ENCODE measurements around the gene WNT8A.

Gene WNT8A

DNA sequence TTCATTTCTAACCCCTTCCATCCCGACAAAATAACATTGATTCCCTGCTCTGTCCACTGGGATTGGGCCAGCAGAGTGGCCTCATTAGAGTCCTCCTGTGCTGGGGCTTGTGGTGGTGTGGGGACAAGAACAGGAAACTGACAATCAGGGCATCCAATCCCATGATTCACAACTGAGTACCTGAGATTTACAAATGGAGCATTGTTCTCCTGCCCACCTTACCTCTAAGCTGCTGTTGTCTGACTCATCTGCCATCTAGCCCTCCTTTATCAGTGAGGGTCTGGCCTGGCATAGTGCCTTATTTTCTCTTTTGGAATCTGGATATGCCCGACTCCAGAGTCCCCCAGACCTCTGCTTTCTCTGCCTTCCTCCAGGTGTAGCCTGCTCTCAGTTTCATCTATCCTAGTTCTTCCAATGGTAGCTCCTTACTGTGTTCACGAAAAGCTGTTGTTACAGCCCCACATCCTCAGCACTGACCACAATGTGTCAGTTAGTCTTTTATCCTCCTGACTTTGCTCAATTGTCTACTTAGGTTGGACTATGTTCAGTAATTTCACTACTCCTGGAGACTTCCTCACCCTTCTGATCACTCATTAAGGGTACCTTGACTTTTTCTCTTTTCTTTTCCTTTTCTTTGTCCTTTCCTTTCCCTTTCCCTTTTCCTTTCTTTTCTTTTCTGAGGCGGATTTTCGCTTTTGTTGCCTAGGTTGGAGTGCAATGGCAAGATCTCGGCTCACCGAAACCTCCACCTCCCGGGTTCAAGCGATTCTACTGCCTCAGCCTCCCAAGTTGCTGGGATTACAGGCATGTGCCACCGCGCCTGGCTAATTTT, 13.4 kb downstream of the WNT8A start:
- no peak for DNase-seq (ENCODE audit: low read depth in 1 of 2, low spot score in 1 of 2)
- no peak for TF ChIP-seq JUND (IDR thresholded peaks at IDR 0.05; ENCODE audit: low read depth)

DNA sequence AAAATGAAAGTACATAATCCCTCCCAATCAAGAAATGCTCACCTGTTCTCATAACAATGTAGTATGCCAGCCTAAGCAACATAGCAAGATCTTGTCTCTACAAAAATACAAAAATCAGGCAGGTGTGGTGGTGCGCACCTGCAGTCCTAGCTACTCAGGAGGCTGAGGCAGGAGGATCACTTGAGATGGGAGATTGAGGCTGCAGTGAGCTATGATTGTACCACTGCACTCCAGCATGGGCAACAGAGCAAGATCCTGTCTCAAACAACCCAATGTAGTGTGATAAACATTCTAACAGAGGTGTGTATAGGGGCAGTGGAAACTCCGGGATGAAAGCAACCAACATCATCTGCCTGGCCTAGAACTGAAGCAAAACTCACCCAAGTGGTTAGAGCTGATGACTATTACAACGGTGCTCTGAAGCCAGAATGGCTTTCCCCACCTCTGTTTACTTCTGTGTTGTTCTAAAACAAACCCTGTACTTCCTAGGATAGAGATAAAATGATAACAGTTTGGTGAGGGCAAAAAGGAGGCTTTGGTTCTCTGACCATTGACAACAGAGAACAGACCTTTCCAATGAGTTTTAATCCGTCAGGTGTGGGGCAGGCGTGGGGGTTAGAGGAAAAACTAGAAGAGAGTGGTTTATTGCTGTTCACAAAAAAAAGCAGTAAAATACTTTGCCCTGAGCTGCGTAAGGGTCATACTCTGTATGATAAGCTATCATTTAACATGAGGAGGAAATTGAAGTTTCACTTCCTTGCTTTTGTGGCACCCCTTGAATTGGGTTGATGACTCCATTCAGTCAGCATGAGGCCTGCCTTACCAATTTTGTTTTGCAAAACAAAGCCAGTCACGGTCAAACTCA, 18.9 kb downstream of the WNT8A start:
- in situ Hi-C loops (cut with HindIII; ENCODE audit: low pct_unique_long_range_greater_than_20kb, low sequenced_read_pairs) = no loop called here
- no peak for DNase-seq (ENCODE audit: low read depth in 1 of 2, low spot score in 1 of 2)
- TF ChIP-seq JUND (IDR thresholded peaks at IDR 0.05; ENCODE audit: low read depth) = no peak

More for the DNA sequence above, 13.4 kb downstream of the WNT8A start:
- in situ Hi-C loops (cut with HindIII; ENCODE audit: low pct_unique_long_range_greater_than_20kb, low sequenced_read_pairs) = no loop called here

DNA sequence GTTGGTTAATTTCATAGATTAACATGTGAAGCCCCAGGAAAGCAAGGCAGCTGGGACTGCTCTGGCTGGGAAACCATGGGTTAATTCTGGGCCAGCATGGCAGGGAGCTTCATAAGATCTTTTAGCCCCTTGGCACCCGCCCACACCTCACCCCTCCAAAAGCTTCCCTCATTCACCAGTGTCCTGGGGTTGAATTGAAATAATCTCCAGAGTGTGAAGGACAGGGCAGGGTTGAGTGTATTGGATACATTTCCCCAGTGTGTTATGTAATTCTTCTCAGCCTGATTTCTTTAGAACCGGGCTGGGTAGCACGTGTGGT, 19.4 kb downstream of the WNT8A start:
- DNase-seq (ENCODE audit: low read depth in 1 of 2, low spot score in 1 of 2) = no peak
- no peak for TF ChIP-seq JUND (IDR thresholded peaks at IDR 0.05; ENCODE audit: low read depth)
- in situ Hi-C loops (cut with HindIII; ENCODE audit: low pct_unique_long_range_greater_than_20kb, low sequenced_read_pairs) = no loop called here

- in situ Hi-C loops (cut with HindIII; ENCODE audit: low pct_unique_long_range_greater_than_20kb, low sequenced_read_pairs) = no loop called here
- no peak for DNase-seq (ENCODE audit: low read depth in 1 of 2, low spot score in 1 of 2)
- TF ChIP-seq JUND (IDR thresholded peaks at IDR 0.05; ENCODE audit: low read depth) = no peak
Measured at GRCh38 chr5:138105709-138106108, 21.9 kb downstream of the WNT8A start.

GRCh38 chr5:138107213-138107612, 23.4 kb downstream of the WNT8A start:
- no peak for DNase-seq (ENCODE audit: low read depth in 1 of 2, low spot score in 1 of 2)
- in situ Hi-C loops (cut with HindIII; ENCODE audit: low pct_unique_long_range_greater_than_20kb, low sequenced_read_pairs) = no loop called here
- TF ChIP-seq JUND (IDR thresholded peaks at IDR 0.05; ENCODE audit: low read depth) = no peak

DNA sequence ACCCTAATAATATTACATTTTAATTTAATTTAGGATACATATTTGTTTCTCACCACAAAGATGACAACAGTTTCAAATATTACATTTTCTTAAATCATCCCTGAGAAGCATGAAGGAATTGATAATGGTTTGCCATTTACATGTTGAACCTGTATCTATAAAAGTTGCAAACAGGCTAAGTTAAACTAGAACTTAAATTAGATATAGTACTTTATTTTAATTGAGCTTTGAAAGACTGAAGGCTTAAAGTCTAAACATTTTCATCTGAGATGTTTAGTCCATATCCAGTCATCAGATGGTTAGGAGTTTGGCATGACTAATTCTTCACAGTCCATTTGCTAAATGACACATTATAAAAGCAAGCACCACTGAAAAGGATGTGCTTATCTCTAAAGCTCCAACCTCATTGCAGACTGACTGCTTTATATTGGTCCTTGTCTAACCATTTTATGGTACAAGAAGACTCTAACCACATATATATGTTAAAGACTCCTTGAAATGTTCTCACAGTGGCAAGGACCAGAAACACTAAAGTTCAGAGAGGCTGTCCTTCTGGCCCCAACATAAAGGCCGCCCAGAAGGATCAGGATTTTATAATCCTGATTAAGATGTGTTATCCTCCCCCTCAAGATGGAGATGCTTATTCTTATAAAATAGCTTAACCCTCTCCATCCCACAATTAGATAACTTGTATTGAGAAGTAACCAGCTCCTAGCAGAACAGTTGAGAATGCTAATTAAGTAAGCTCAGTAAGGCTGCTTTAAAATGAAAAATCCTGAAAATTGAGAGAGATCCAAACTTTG, 25.8 kb downstream of the WNT8A start:
- DNase-seq (ENCODE audit: low read depth in 1 of 2, low spot score in 1 of 2) = no peak
- no peak for TF ChIP-seq JUND (IDR thresholded peaks at IDR 0.05; ENCODE audit: low read depth)
- in situ Hi-C loops (cut with HindIII; ENCODE audit: low pct_unique_long_range_greater_than_20kb, low sequenced_read_pairs) = no loop called here

- TF ChIP-seq JUND (IDR thresholded peaks at IDR 0.05; ENCODE audit: low read depth) = no peak
- no peak for DNase-seq (ENCODE audit: low read depth in 1 of 2, low spot score in 1 of 2)
- in situ Hi-C loops (cut with HindIII; ENCODE audit: low pct_unique_long_range_greater_than_20kb, low sequenced_read_pairs) = no loop called here
Measured at GRCh38 chr5:138110266-138110963, 26.6 kb downstream of the WNT8A start.

- DNase-seq (ENCODE audit: low read depth in 1 of 2, low spot score in 1 of 2) = no peak
- in situ Hi-C loops (cut with HindIII; ENCODE audit: low pct_unique_long_range_greater_than_20kb, low sequenced_read_pairs) = no loop called here
- TF ChIP-seq JUND (IDR thresholded peaks at IDR 0.05; ENCODE audit: low read depth) = no peak
Measured at GRCh38 chr5:138111181-138111580, 27.3 kb downstream of the WNT8A start.

DNA sequence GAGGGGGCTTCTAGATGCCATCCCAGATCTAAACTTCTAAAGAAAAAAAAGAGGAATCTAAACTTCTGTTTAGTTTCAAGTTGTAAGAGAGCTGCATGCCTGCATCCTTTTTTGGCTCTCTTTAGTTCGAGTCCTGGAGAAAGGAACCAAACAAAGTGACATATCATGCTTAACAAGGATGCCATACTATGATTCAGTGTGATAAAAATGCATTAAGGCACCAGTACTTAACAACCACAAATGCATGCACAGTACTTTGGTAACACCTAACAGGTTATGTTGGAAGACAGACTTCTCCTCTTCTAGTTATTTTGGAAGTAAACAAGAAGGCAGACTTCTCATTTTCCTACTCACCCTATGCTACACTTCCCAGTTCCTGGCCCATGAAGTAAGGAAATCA, 28.1 kb downstream of the WNT8A start:
- in situ Hi-C loops (cut with HindIII; ENCODE audit: low pct_unique_long_range_greater_than_20kb, low sequenced_read_pairs) = no loop called here
- no peak for TF ChIP-seq JUND (IDR thresholded peaks at IDR 0.05; ENCODE audit: low read depth)

GRCh38 chr5:138115254-138115653, 31.4 kb downstream of the WNT8A start:
- no peak for TF ChIP-seq JUND (IDR thresholded peaks at IDR 0.05; ENCODE audit: low read depth)
- in situ Hi-C loops (cut with HindIII; ENCODE audit: low pct_unique_long_range_greater_than_20kb, low sequenced_read_pairs) = no loop called here
- no peak for DNase-seq (ENCODE audit: low read depth in 1 of 2, low spot score in 1 of 2)

More for the DNA sequence above, 28.1 kb downstream of the WNT8A start:
- no peak for DNase-seq (ENCODE audit: low read depth in 1 of 2, low spot score in 1 of 2)

DNA sequence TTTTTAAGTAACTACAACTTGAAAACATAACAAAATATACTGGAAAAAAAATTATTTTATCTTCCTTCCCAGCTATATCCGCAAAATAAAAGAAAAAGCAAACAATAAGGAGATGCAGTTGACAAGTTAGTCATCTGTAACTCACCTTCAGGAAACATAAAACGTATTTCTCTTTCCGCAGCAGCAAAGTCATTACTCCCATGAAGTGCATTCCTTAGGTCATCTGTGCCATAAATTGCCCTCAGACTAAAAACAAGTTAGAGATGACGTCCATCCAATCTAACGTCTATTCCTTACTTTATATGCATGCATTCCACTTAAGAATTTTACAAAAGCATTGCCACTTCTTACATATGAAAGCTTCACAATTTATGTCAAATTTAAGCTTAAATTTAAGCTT, 44.5 kb downstream of the WNT8A start:
- no peak for DNase-seq (ENCODE audit: low read depth in 1 of 2, low spot score in 1 of 2)
- in situ Hi-C loops (cut with HindIII; ENCODE audit: low pct_unique_long_range_greater_than_20kb, low sequenced_read_pairs) = no loop called here
- TF ChIP-seq JUND (IDR thresholded peaks at IDR 0.05; ENCODE audit: low read depth) = no peak

- no peak for TF ChIP-seq JUND (IDR thresholded peaks at IDR 0.05; ENCODE audit: low read depth)
- in situ Hi-C loops (cut with HindIII; ENCODE audit: low pct_unique_long_range_greater_than_20kb, low sequenced_read_pairs) = no loop called here
- DNase-seq (ENCODE audit: low read depth in 1 of 2, low spot score in 1 of 2) = no peak
Measured at GRCh38 chr5:138129347-138129746, 45.5 kb downstream of the WNT8A start.

Measured in T47D (cell line).